Inferior parietal cortex (tissue), 1 donor: Measurements from ENCODE around the gene CACNA2D3.

ENCODE experiments used
- DNase-seq: peaks from one replicate; pipeline ENCODE4 v3.0.0-alpha.2; 2016; ENCODE audit errors: extremely low spot score

CACNA2D3 gene

GRCh38 chr3:54676087-54676486 lies 553.7 kb downstream of the CACNA2D3 start:
- DNase-seq: no peak

- DNase-seq: no peak
Observed at GRCh38 chr3:54681706-54682105, 559.4 kb downstream of the CACNA2D3 start.

GRCh38 chr3:54685213-54685612 lies 562.9 kb downstream of the CACNA2D3 start:
- DNase-seq: no peak

GRCh38 chr3:54691289-54691771 lies 569.0 kb downstream of the CACNA2D3 start:
- DNase-seq: no peak

GRCh38 chr3:54696313-54696712 lies 574.0 kb downstream of the CACNA2D3 start:
- no peak for DNase-seq

- no peak for DNase-seq
Observed at GRCh38 chr3:54698054-54698453, 575.7 kb downstream of the CACNA2D3 start.

- DNase-seq: no peak
Observed at GRCh38 chr3:54703923-54704322, 581.6 kb downstream of the CACNA2D3 start.

GRCh38 chr3:54705730-54706129 lies 583.4 kb downstream of the CACNA2D3 start:
- DNase-seq: no peak

GRCh38 chr3:54706738-54707137 lies 584.4 kb downstream of the CACNA2D3 start:
- DNase-seq: no peak

- DNase-seq: no peak
Observed at GRCh38 chr3:54709785-54710184, 587.4 kb downstream of the CACNA2D3 start.

GRCh38 chr3:54710954-54711353 lies 588.6 kb downstream of the CACNA2D3 start:
- DNase-seq: no peak

- DNase-seq: no peak
Observed at GRCh38 chr3:54712539-54712938, 590.2 kb downstream of the CACNA2D3 start.

GRCh38 chr3:54713031-54713430 lies 590.7 kb downstream of the CACNA2D3 start:
- DNase-seq: no peak

GRCh38 chr3:54713455-54713854 lies 591.1 kb downstream of the CACNA2D3 start:
- DNase-seq: no peak

- DNase-seq: no peak
Observed at GRCh38 chr3:54714035-54714434, 591.7 kb downstream of the CACNA2D3 start.

- no peak for DNase-seq
Observed at GRCh38 chr3:54717506-54717905, 595.2 kb downstream of the CACNA2D3 start.

GRCh38 chr3:54719914-54720313 lies 597.6 kb downstream of the CACNA2D3 start:
- DNase-seq: no peak

GRCh38 chr3:54720604-54721003 lies 598.3 kb downstream of the CACNA2D3 start:
- no peak for DNase-seq

GRCh38 chr3:54731732-54732445 lies 609.5 kb downstream of the CACNA2D3 start:
- no peak for DNase-seq

- DNase-seq: no peak
Observed at GRCh38 chr3:54733106-54734006, 611.0 kb downstream of the CACNA2D3 start.

GRCh38 chr3:54736459-54736858 lies 614.1 kb downstream of the CACNA2D3 start:
- DNase-seq: no peak

GRCh38 chr3:54743755-54744154 lies 621.4 kb downstream of the CACNA2D3 start:
- DNase-seq: no peak

GRCh38 chr3:54744291-54744690 lies 621.9 kb downstream of the CACNA2D3 start:
- DNase-seq: no peak
